Smooth muscle cell (in vitro differentiated cells): ENCODE results near the gene ME2. TPM values are rescaled to one million over a fixed set of nuclear protein-coding genes. Genes with fewer than 3 reads are reported as not detected.

Experiments used
- DNase-seq: peaks from one replicate; lab custom pipeline; 2025; ENCODE audit not compliant: unreplicated experiment; lab: John Stamatoyannopoulos, UW
- H2AFZ ChIP-seq: fragments of 200-600 bp; sonication (generic); 2 replicates; pipeline ENCODE4 v1.6.0; 2016; ENCODE audit warnings: antibody characterized with exemption, low read depth, mild to moderate bottlenecking
- H3F3A ChIP-seq: fragments of 200-600 bp; sonication (generic); 2 replicates; pipeline ENCODE4 v1.6.0; 2017; ENCODE audit warnings: antibody characterized with exemption, low read depth
- H3K27ac ChIP-seq: fragments of 200-600 bp; sonication (generic); 2 replicates; pipeline ENCODE4 v1.5.1; 2016; ENCODE audit warnings: low read depth, mild to moderate bottlenecking
- H3K27me3 ChIP-seq: fragments of 200-600 bp; sonication (generic); 2 replicates; pipeline ENCODE4 v1.6.1; 2016; ENCODE audit warnings: low read depth, mild to moderate bottlenecking
- H3K36me3 ChIP-seq: fragments of 200-600 bp; sonication (generic); 2 replicates; pipeline ENCODE4 v1.5.1; 2016; ENCODE audit warnings: low read depth
- H3K4me1 ChIP-seq: fragments of 200-600 bp; sonication (generic); 2 replicates; pipeline ENCODE4 v1.5.1; 2016; ENCODE audit warnings: low read depth
- H3K4me2 ChIP-seq: fragments of 200-600 bp; sonication (generic); 2 replicates; pipeline ENCODE4 v1.6.0; 2016; ENCODE audit warnings: mild to moderate bottlenecking
- H3K4me3 ChIP-seq: fragments of 200-600 bp; sonication (generic); 2 replicates; pipeline ENCODE4 v1.5.1; 2016; ENCODE audit warnings: mild to moderate bottlenecking
- H3K79me2 ChIP-seq: fragments of 200-600 bp; sonication (generic); 2 replicates; pipeline ENCODE4 v1.6.0; 2016; ENCODE audit warnings: low read depth, mild to moderate bottlenecking
- H3K9ac ChIP-seq: fragments of 200-600 bp; sonication (generic); 2 replicates; pipeline ENCODE4 v1.6.0; 2016; ENCODE audit warnings: low read depth
- H3K9me3 ChIP-seq: fragments of 200-600 bp; sonication (generic); replicated peaks from 2 replicates; pipeline ENCODE4 v1.5.1; 2016; ENCODE audit warnings: low read depth
- H4K20me1 ChIP-seq: fragments of 200-600 bp; sonication (generic); 2 replicates; pipeline ENCODE4 v1.6.0; 2016; ENCODE audit warnings: low read depth
- WGBS: methylation state at CpG from one replicate; pipeline ENCODE4 v1.1.7; 2016; ENCODE audit warnings: low lambda C conversion rate; 5-methylcytosine and 5-hydroxymethylcytosine counted together
- polyA plus RNA-seq: library from polyadenylated mRNA; unstranded; fragments of >200 nt; fragmentation: Nextera tagmentation; extraction: Ambion mirVana; gene quantifications from 2 replicates; pipeline ENCODE4 v1.2.1, GENCODE V29; 2016
- total RNA-seq: library from RNA; depleted of rRNA; stranded (reverse); fragments of >200 nt; gene quantifications from 2 replicates; pipeline ENCODE4 v1.2.3, GENCODE V29; 2014
- TF ChIP-seq, protein P1 (sequence below): fragments of 200-600 bp; sonication (generic); IDR thresholded peaks from 2 replicates; pipeline ENCODE4 v1.5.1; 2017; ENCODE audit warnings: borderline replicate concordance, mild to moderate bottlenecking, antibody characterized with exemption; ENCODE audit not compliant: insufficient read depth, poor library complexity, severe bottlenecking

Gene ME2
- total and polyA plus RNA-seq, 2 experiments from 2014 or later: 20.2 to 47.9 TPM

DNA sequence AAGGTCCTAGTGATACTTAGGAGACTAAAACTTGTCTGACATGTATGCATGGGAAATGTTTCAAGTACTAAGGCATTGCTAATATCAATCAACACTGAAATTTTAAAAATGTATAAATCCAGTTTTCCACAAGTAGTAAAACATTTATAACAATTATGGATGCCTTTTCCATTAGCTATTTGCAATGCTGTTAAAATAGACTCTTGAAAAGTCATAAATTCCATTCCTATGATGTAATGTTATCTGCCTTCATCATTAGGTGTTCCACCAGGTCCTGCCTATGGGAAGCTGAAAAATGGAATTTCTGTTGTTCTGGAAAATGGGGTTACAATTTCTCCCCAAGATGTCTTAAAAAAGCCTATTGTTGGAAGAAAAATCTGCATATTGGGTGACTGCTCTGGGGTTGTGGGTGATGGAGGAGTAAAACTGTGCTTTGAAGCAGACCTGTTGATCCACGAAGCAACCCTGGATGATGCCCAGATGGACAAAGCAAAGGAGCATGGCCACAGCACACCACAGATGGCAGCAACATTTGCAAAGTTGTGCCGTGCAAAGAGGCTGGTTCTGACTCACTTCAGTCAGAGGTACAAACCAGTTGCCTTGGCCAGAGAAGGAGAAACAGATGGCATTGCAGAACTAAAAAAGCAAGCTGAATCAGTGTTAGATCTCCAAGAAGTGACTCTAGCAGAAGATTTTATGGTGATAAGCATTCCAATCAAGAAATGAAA, 107.6 kb downstream of the ME2 start:
- DNase-seq: no peak
- Histone ChIP-seq H2AFZ (no peak overlapping the region), H3K79me2 (no peaks in the 10 kb centered on the region), H3K9ac (no peak overlapping the region), H3K9me3 (no peaks in the 10 kb centered on the region), H3K4me2 (no peak overlapping the region), H3K36me3 (no peaks in the 10 kb centered on the region), H3F3A (no peaks in the 10 kb centered on the region), H3K4me1 (peaks cover 2% of the 10 kb centered on the region), H3K27ac (no peak overlapping the region), H3K27me3 (no peaks in the 10 kb centered on the region), H3K4me3 (no peak overlapping the region), H4K20me1 (no peaks in the 10 kb centered on the region)
- WGBS: 72% methylated on average over 2 of the region's 2 CpGs
- TF ChIP-seq, protein P1, sequence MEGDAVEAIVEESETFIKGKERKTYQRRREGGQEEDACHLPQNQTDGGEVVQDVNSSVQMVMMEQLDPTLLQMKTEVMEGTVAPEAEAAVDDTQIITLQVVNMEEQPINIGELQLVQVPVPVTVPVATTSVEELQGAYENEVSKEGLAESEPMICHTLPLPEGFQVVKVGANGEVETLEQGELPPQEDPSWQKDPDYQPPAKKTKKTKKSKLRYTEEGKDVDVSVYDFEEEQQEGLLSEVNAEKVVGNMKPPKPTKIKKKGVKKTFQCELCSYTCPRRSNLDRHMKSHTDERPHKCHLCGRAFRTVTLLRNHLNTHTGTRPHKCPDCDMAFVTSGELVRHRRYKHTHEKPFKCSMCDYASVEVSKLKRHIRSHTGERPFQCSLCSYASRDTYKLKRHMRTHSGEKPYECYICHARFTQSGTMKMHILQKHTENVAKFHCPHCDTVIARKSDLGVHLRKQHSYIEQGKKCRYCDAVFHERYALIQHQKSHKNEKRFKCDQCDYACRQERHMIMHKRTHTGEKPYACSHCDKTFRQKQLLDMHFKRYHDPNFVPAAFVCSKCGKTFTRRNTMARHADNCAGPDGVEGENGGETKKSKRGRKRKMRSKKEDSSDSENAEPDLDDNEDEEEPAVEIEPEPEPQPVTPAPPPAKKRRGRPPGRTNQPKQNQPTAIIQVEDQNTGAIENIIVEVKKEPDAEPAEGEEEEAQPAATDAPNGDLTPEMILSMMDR: no peak

- H3K79me2 ChIP-seq: no peaks in the 10 kb centered on the region
- H3K27me3 ChIP-seq: no peaks in the 10 kb centered on the region
- 82% methylated on average over 2 of the region's 2 CpGs for WGBS
- no peak overlapping the region for H3K9ac ChIP-seq
- no peak overlapping the region for H3K27ac ChIP-seq
- TF ChIP-seq, protein P1: no peak
- no peaks in the 10 kb centered on the region for H3K9me3 ChIP-seq
- H3K4me1 ChIP-seq: peaks cover 9% of the 10 kb centered on the region
- no peaks in the 10 kb centered on the region for H3K36me3 ChIP-seq
- H3K4me3 ChIP-seq: no peak overlapping the region
- H3F3A ChIP-seq: no peaks in the 10 kb centered on the region
- no peaks in the 10 kb centered on the region for H4K20me1 ChIP-seq
- H3K4me2 ChIP-seq: no peak overlapping the region
- no peak for DNase-seq
- no peak overlapping the region for H2AFZ ChIP-seq
These were observed 108.3 kb downstream of the ME2 start for GRCh38 chr18:50987261-50987660.

- Histone ChIP-seq H3K4me3 (no peak overlapping the region), H3F3A (no peaks in the 10 kb centered on the region), H3K9me3 (no peaks in the 10 kb centered on the region), H2AFZ (no peak overlapping the region), H3K27ac (no peak overlapping the region), H4K20me1 (no peaks in the 10 kb centered on the region), H3K27me3 (no peaks in the 10 kb centered on the region), H3K79me2 (no peaks in the 10 kb centered on the region), H3K4me2 (no peak overlapping the region), H3K36me3 (no peaks in the 10 kb centered on the region), H3K4me1 (peaks cover 15% of the 10 kb centered on the region), H3K9ac (no peak overlapping the region)
- 93% methylated on average over 3 of the region's 3 CpGs for WGBS
- no peak for DNase-seq
- TF ChIP-seq, protein P1: no peak
These were observed 110.8 kb downstream of the ME2 start for GRCh38 chr18:50989711-50990110.

GRCh38 chr18:50992351-50992762, 113.4 kb downstream of the ME2 start:
- no peak overlapping the region for H2AFZ ChIP-seq
- no peak for DNase-seq
- H3K36me3 ChIP-seq: no peaks in the 10 kb centered on the region
- H3K27ac ChIP-seq: no peak overlapping the region
- no peaks in the 10 kb centered on the region for H3F3A ChIP-seq
- H3K27me3 ChIP-seq: no peaks in the 10 kb centered on the region
- H3K9me3 ChIP-seq: no peaks in the 10 kb centered on the region
- H3K4me1 ChIP-seq: peaks cover 15% of the 10 kb centered on the region
- H3K79me2 ChIP-seq: no peaks in the 10 kb centered on the region
- H4K20me1 ChIP-seq: no peaks in the 10 kb centered on the region
- no peak overlapping the region for H3K9ac ChIP-seq
- H3K4me2 ChIP-seq: no peak overlapping the region
- 25% methylated on average over 3 of the region's 3 CpGs for WGBS
- no peak overlapping the region for H3K4me3 ChIP-seq
- TF ChIP-seq, protein P1: no peak
